ENCODE data around the gene RPL36AL. TPM values are rescaled to one million over a fixed set of nuclear protein-coding genes. Genes with fewer than 3 reads are reported as not detected.
"Not testable (repeated sequence)": the region's sequence is repeated elsewhere in the genome, so short reads cannot be mapped to it uniquely, and the experiment has no call there.

RPL36AL gene
- total RNA-seq (2022) = 159 and 161 TPM in 2 replicates
- Bru-seq, nascent RNA = percentile 98 among the genes with signal in this experiment
- BruChase-seq, experiment 1, labeled RNA remaining after a 6-hour chase = percentile 99 among the genes with signal in this experiment
- percentile 99 among the genes with signal in this experiment for BruChase-seq, experiment 2, labeled RNA remaining after a 2-hour chase
- long read RNA-seq, transcript RPL36AL-201 (2 exons, 746 nt) = major isoform, 723 of 759 reads
- long read RNA-seq, partial matches to known transcripts = 32 of 759 reads
- long read RNA-seq, other reads (novel, unspliced or antisense) = 4 of 759 reads

GRCh38 chr14:49620182-49621113, at the start of gene RPL36AL, which contains the start of gene MGAT2:
TSS of gene RPL36AL (minus strand) at chr14:49620626. CDS start at chr14:49619104, 1,522 bp downstream.
TSS of gene MGAT2 (plus strand) at chr14:49620799. CDS start at chr14:49621269, 470 bp downstream.
- Mint-ChIP-seq H3K27me3 (ENCODE audit: unreplicated experiment) (no peaks in the 10 kb centered on the region), H3K36me3 (ENCODE audit: insufficient read depth, unreplicated experiment) (peaks cover 67% of the 10 kb centered on the region), H3K4me3 (ENCODE audit: low read depth, unreplicated experiment) (peak within 1 kb of the TSS; percentile 95), H3K9me3 (ENCODE audit: low read depth, unreplicated experiment) (no peaks in the 10 kb centered on the region), H3K4me1 (ENCODE audit: low read depth, unreplicated experiment) (peaks cover 17% of the 10 kb centered on the region), H3K27ac (ENCODE audit: unreplicated experiment) (peak within 1 kb of the TSS; percentile 99)
- TF ChIP-seq CTCF (IDR thresholded peaks at IDR 0.05; ENCODE audit: unreplicated experiment) = no peak
- DNase-seq = peak; percentile 99
- intact Hi-C loops (cut with micrococcal nuclease; ENCODE audit: unreplicated experiment) = no loop called here
- CTCF ChIA-PET = interaction anchor here (0.6 to 2.5 kb wide), 4 partner anchors 14 to 425 kb away, joined by 3 to 12 read pairs (median 4); no protein-coding TSS in a partner anchor
- BruUV-seq (replicated peaks) = no TSS peak

- Mint-ChIP-seq H3K4me3 (ENCODE audit: low read depth, unreplicated experiment) (no peak overlapping the region), H3K27ac (ENCODE audit: unreplicated experiment) (no peak overlapping the region), H3K4me1 (ENCODE audit: low read depth, unreplicated experiment) (no peaks in the 10 kb centered on the region), H3K27me3 (ENCODE audit: unreplicated experiment) (no peaks in the 10 kb centered on the region), H3K9me3 (ENCODE audit: low read depth, unreplicated experiment) (no peaks in the 10 kb centered on the region), H3K36me3 (ENCODE audit: insufficient read depth, unreplicated experiment) (peaks cover 5% of the 10 kb centered on the region)
- no peak for DNase-seq
- no peak for TF ChIP-seq CTCF (IDR thresholded peaks at IDR 0.05; ENCODE audit: unreplicated experiment)
- intact Hi-C loops (cut with micrococcal nuclease; ENCODE audit: unreplicated experiment) = no loop called here
- CTCF ChIA-PET = no interaction called here
- no TSS peak for BruUV-seq (replicated peaks)
Measured at GRCh38 chr14:49659526-49660455, 39.4 kb upstream of the RPL36AL start.

GRCh38 chr14:49657500-49657899, 37.1 kb upstream of the RPL36AL start:
- intact Hi-C loops (cut with micrococcal nuclease; ENCODE audit: unreplicated experiment) = not testable (repeated sequence)

GRCh38 chr14:49654511-49654910, 34.1 kb upstream of the RPL36AL start:
- no peak for DNase-seq
- TF ChIP-seq CTCF (IDR thresholded peaks at IDR 0.05; ENCODE audit: unreplicated experiment) = no peak
- no TSS peak for BruUV-seq (replicated peaks)
- Mint-ChIP-seq H3K27ac (ENCODE audit: unreplicated experiment) (no peak overlapping the region), H3K27me3 (ENCODE audit: unreplicated experiment) (no peaks in the 10 kb centered on the region), H3K4me3 (ENCODE audit: low read depth, unreplicated experiment) (no peak overlapping the region), H3K36me3 (ENCODE audit: insufficient read depth, unreplicated experiment) (peaks cover 5% of the 10 kb centered on the region), H3K9me3 (ENCODE audit: low read depth, unreplicated experiment) (no peaks in the 10 kb centered on the region), H3K4me1 (ENCODE audit: low read depth, unreplicated experiment) (no peaks in the 10 kb centered on the region)
- CTCF ChIA-PET = no interaction called here
- intact Hi-C loops (cut with micrococcal nuclease; ENCODE audit: unreplicated experiment) = no loop called here

More at GRCh38 chr14:49657500-49657899, 37.1 kb upstream of the RPL36AL start:
- H3K4me1 Mint-ChIP-seq (ENCODE audit: low read depth, unreplicated experiment); BruUV-seq (replicated peaks); H3K27me3 Mint-ChIP-seq (ENCODE audit: unreplicated experiment); H3K27ac Mint-ChIP-seq (ENCODE audit: unreplicated experiment); CTCF ChIA-PET; H3K9me3 Mint-ChIP-seq (ENCODE audit: low read depth, unreplicated experiment); H3K4me3 Mint-ChIP-seq (ENCODE audit: low read depth, unreplicated experiment); H3K36me3 Mint-ChIP-seq (ENCODE audit: insufficient read depth, unreplicated experiment): not testable (repeated sequence)
- DNase-seq = peak; percentile 7
